Effector CD8-positive, alpha-beta T cell (primary cell): ENCODE measurements around the gene MRPS18A.
"Not testable (repeated sequence)": the region's sequence is repeated elsewhere in the genome, so short reads cannot be mapped to it uniquely, and the experiment has no call there.

Source experiments
- DNase-seq: peaks from one replicate; lab custom pipeline; 2025; lab: John Stamatoyannopoulos, UW

The MRPS18A gene

DNA sequence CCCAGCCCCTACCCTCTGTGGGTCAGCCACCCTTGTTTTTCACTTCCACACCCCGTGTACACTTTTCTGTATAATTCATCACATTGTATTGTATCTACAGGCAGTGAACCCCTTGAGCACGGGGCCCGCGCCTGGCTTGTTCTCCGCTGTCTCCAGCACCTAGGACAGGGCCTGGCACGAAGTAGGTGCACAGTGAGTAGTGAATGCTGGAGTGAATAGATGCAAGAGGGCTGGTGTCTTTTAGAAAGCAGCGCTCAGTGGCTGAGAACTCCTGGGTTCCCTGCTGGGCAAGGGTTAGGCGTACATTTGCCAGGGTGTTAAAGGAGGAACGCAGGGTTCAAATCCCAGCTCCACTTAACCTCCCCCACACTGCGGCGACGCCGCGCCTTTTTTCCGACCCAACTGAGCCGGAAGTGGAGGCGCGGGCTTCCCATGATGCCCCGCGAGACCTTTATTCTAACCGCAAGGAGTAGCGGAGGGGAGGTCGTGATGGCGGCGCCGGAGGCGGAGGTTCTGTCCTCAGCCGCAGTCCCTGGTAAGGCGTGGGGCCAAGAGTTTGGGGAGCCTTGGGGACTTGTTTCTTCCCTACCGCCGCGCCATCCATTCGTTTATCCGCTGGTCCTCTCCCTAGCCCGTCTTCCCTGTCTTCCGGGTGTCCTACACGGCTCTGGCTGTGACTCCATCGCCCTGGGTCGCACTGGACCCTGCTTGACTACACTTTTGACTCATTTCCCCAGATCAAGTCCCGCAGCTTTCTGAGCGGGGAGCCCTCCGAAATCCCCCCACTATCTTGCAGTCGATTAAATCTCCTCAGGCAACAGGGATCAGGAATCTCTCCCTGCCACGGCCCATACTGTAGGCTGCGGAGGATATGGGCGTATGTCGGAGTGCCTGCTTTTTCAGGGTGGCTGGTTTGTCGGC is 51.9 kb downstream of the MRPS18A start, which contains the start of gene MAD2L1BP:
TSS of gene MAD2L1BP (plus strand) at position 454 of the 921 bp plus-strand sequence. CDS start at position 490, 36 bp downstream.
- peak; percentile 75 for DNase-seq

DNA sequence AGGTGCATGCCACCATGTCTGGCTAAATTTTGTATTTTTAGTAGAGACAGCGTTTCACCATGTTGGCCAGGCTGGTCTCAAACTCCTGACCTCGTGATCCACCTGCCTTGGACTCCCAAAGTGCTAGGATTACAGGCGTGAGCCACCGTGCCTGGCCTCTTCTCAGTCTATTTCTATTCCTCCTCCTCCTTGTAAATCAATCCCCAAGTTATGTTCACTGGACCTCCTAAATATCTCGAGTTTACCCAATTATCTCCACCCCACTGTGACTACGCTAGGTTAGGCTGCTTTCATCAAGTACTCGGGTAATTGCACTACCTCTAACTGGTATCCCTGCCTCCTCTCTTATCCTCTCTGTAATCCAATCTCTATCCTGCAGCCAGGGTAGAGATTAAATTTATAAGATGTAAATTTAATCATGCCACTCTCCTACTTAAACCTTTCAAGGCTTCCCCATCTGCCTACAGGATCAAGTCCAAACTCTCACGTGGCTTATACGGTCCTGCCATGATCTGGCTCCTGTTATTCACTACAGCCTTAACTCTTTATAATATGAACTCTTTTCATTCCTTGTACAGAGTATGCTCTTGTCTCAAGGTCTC is 52.8 kb downstream of the MRPS18A start:
- no peak for DNase-seq

DNA sequence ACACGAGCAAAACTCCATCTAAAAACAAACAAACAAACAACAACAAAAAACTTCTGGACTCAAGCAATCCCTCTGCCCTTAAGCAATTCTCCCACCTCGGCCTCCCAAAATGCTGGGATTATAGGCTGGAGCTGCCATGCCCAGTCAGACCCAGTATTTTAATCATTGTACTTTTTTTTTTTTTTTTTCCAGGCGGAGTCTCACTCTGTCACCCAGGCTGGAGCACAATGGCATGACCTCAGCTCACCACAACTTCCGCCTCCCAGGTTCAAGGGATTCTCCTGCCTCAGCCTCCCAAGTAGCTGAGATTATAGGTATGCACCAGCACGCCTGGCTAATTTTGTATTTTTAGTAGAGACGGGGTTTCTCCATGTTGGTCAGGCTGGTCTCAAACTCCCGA is 54.6 kb downstream of the MRPS18A start:
- DNase-seq, result not testable (repeated sequence)

DNA sequence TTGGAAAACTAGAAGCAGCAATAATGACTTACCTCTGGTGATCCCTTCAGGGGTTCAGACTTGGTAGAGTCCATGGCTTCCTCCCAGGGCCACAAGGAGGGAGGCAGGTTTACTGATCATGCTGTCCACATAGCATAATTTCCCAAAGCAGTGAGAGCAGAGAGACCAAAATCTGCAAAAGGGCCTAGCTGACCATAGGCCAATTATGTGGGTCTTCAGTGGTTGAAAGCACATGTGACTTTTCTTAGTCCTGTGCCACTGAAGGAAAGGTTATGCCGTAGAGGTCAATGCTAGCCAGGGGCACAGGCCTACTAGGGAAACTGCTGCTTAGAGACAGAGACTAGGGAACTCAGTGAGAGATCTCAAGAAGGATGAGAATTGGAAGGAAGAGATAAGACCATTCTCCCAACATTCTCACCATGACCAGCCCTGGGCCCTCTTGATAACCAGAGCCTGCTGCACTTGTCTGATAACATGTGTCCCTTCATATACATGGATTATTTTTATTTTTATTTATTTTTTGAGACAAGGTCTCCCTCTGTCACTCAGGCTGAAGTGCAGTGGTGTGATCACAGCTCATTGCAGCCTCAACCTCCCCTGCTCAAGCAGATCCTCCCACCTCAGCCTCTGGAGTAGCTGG is 56.5 kb downstream of the MRPS18A start:
- no peak for DNase-seq

DNA sequence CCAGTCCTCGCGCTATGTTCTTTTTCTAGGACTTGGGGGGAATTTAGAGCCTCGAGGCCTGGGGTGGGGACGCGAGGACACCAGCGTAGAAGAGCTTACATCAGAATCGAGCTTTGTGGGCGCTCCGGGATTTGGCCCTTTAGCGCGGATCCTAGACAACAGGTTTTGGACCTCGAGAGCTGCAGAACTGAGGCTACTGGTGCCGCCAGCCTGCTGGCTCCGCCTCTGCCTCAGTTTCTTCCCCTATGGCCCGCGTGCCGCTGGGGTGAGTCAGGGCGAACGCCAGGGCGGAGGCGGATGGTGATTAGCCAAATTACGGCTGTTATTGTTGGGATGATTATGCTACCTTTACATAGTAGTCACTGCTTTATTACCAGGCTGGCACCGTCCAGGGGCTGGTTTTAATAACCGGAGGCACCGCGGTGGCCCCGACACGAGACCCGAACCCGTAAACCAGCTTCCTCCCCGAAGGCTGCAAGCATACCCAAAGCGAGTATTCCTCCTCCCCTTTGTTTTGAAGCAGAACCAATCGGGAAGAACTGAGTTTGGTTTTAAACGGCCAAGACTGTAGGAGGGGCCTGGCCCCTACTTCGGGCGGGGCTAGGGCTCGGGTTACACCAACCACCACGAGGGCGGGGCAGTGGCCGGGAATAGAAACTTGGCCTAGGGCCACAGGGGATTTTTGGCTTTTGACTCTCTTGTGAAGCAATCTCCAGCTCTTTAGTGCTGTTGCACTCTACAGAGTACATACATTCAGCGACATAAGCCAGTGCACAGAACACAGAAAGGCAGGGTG is 57.9 kb downstream of the MRPS18A start:
- DNase-seq, result peak; percentile 81

DNA sequence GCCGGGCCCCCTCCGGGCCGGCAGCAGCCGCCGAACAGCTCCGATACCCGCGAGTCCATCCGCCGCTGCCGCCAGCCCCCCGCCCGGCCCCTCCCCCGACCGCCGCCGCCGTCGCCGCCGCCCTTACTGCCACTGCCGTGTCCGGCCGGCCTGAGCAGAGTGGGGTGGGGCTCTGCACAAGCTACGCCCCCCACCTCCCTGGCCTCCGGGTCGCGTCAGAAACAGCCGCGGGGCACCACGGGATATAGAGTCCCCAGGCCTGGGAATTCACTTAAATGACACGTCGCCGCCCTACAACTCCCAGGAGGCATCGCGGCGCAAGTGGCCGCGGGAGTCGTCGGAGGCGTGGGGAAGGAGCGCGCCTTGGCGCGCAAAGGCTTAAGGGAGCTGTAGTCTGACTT is 58.5 kb downstream of the MRPS18A start, which contains the start of gene GTPBP2:
TSS of gene GTPBP2 (minus strand) at position 161 of the 401 bp plus-strand sequence. CDS start at position 59, 102 bp downstream.
- DNase-seq, result peak; percentile 94

DNA sequence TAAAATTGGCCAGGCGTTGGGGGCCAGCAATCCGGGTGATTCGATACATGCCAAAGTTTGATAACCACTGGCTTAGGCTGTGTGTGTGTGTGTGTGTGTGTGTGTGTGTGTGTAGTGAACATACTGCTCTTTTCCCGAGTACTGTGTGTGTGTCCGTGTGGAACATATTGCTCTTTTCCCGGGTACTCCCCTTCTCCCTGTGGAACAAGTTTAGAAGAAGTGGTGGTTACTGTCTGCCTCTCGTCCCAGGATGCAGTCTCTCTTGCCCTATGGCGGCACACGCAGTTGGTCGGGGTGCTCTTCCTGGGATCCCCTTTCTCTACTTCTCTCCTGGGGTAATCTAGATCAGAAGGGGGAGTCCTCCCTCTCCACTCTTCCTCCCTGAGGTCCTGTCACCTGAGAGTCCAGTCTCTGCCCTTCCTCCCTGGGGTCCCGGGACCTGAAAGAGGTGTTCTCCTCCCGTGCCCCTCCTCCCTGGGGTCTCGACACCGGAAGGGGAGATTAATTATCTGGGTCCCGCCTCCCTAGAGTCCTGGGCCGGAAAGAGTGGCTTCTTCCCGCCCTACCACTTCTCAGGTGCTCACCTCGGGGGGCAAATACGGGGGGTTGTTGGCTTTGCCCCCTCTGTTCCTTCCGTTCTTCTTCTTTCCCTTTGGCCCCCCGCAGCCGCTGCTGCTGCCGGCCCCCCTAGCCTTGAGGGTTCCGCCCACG is 59.0 kb downstream of the MRPS18A start:
- peak; percentile 33 for DNase-seq

DNA sequence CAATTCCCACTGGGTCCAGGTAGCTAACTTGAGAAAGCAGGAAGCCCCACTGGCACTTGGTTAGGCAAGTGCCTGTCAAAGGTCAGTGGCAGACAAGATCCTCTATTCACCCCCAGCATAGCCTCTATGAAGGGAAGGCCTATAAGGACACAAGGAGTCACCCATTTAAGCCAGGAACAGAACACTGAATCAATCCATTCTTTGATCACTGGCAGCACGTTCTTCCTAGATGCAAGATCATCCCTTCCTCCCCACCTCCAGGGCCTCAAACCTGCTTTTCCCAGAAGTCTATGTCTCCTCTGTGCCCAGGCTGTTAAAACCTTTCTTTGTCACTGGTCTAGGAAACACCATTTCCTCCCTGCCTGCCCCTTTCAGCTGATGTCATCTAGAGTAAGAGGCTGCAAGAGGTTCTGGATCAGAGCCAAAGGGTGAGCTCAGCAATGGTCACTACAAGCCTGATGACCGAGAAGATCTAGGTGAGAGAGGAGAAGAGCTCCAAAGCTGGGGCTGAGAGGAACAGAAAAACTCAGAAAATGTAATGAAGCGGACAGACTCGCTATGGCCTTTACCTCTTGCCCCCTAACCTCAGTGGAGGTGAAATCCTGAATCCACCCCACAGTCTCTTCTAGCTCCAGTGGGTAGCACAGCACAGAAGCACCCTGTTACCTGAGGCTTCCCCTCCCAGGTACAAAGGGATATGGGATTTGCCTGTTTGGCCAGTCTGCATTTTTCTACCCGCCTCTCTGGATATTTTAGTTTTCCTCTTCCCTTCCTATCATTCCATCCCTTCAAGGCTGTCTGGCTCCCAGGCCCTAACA is 60.4 kb downstream of the MRPS18A start:
- DNase-seq, result no peak

DNA sequence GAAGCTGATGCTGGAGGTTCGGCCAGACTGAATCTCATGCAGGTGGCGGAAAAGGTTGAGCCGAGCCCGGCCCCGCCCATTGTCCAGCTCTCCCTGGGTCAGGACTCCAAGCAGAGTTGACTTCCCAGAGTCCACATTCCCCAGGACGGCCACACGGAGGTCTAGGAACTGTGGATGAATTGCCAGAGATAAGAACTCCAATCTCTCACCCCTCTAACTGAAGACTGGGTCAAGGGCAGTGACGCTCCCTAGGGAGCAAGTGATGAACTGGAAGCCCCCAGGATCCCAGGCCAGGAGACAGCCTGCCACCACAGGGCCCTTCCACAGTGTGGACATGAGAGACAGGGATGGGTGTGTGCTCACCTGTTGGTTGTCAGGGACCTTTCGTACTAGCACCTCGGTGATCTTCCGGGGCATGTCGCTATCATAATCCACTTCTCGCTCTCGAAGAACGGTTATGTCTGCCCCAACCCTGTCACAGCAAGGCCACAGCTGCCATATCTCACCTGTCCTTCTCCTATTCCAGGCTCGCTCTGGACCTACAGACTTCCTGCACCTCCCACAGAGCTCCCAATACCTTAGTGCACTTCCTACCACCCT is 62.1 kb downstream of the MRPS18A start:
- no peak for DNase-seq

DNA sequence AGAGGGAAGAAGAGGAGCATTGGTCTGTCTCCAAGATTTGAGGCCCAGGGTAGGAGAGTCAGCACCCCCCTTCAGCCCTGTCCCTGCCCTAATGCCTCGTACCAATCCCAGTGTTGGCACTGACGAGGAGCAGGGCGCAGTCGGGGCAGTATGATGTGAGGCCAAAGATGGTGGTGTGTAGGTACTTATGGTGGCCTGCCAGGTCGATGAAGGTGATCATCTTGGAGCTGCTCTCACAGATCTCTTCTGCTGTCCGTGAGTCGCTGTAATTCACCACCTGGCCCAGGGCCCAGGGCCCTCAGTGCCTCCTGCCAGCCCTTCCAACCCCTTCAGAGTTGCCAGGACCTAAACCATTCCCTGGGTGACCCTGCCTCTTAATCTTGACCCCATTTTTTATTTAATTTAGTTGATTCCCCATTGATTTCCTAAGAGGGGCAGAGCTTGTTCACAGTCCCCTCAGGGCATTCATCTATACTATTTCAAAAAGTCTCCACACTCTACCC is 62.8 kb downstream of the MRPS18A start:
- DNase-seq, result no peak

DNA sequence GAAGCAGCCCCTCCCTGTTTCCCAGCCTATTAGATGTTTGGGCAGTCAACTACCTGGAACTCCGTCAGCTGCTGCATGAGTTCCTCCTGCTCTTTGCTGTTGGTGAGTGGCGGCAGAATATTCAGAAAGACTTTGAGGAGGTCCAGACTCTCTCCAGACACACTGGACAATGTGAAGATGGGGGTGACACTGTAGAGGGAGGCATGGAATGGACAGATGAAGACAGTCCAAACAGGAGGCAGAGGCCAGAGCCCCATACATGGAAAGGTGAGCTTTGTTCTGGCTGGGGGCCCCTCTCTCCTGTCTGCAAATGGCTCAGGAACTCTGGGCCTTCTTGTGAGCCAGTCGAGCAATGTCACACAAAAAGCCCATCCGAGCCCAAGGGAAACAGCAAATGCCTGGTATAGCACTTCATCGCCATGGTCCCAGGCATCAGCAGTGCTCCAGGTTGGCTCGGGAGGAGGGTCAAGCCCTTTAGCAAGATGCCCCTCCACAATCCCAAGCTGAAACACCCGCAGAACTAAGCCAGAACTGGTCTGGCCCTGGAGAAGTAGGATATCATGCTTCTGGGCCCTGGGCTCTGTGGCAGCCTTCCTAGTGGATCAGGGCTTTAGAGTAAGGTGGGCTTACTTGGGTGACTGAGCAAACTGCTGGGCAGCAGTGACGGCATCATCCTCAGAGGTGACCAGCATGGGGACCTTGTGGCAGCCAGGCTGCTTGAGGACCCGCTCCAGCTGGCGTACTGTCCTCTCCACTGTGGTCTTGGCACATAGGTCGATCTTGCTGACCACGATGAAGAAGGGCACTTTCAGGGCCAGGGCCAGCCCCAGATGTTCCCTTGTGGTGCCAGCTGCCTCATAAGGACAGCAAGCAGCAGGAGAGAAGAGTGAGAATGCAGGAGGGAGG is 63.5 kb downstream of the MRPS18A start:
- DNase-seq, result no peak

DNA sequence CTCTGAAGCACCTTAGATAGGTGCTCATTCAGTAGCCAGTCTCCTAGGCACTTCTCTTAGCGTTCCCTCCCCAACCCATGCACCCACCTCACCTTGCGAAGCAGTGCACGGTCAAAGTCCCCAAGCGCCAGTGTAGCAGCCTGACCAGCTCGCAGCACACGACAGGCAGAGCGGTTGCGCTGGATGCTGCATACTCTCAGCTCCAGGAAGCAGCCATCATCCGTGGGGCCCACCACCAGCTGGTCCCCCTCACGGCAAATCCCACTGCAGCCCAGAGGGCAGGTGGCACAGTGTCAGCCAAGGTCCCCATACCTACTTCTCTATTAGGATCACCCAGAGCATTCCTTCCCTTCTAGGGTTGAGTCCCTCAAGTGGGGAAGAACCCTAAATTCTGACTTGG is 65.0 kb downstream of the MRPS18A start:
- no peak for DNase-seq

DNA sequence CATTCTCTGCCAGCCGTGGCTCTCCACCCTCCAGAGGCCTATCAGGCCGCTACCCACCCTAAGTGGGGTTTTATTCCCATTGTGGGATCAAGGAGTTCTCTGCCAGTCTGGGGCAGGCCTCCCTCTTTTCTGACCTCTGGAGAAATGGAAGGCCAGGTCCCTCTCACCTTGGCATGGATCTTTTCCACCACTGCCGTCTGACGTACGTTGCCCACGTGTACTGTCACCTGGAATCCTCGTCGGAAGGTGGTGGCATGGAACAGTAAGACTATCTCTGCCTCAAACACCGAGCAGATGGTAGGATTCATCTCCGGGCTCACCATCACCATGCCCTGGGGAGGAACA is 65.8 kb downstream of the MRPS18A start:
- no peak for DNase-seq
